ENCODE results near the gene METRN. TPM values are rescaled to one million over a fixed set of nuclear protein-coding genes. Genes with fewer than 3 reads are reported as not detected.

METRN gene
- total RNA-seq, 4 donors from 2014 or later: 4.9 to 47.2 (median 35.2) TPM

- DNase-seq: no peak
- in situ Hi-C loops (cut with MboI; ENCODE audit: low pct_ligation_motif_present in 1 of 4, low pct_unique_long_range_greater_than_20kb in 1 of 4, low sequenced_read_pairs in 3 of 4) (no loop called here), intact Hi-C loops (cut with DNase I; ENCODE audit: low total_unique reads) (no loop called here)
- Histone ChIP-seq H3K27me3 (no peaks in the 10 kb centered on the region), H3K4me3 (no peak overlapping the region), H3K27ac (no peak overlapping the region), H3K4me1 (peaks cover 17 to 35% (median 24%) of the 10 kb centered on the region in 4 donors), H3K9me3 (no peaks in the 10 kb centered on the region), H3K36me3 (peaks cover 0 to 26% (median 5%) of the 10 kb centered on the region in 4 donors)
- WGBS, 2 donors (ENCODE audit: low coverage in 1 of 2): 82 to 91% methylated on average over 15 to 43 of the region's 52 CpGs
- TF ChIP-seq POLR2AphosphoS5 (IDR thresholded peaks at IDR 0.05) (no peak), POLR2A (IDR thresholded peaks at IDR 0.05) (no peak), EP300 (IDR thresholded peaks at IDR 0.05; ENCODE audit: low read depth) (no peak), CTCF (IDR thresholded peaks at IDR 0.05) (no peak)
These were observed 44.2 kb upstream of the METRN start for GRCh38 chr16:670485-671352.

GRCh38 chr16:671353-672131, 43.4 kb upstream of the METRN start:
- Histone ChIP-seq H3K4me3 (no peak overlapping the region), H3K4me1 (peaks cover 25 to 44% (median 31%) of the 10 kb centered on the region in 4 donors), H3K36me3 (peaks cover 0 to 26% (median 5%) of the 10 kb centered on the region in 4 donors), H3K9me3 (no peaks in the 10 kb centered on the region), H3K27me3 (no peaks in the 10 kb centered on the region), H3K27ac (no peak overlapping the region)
- no peak for TF ChIP-seq POLR2AphosphoS5 (IDR thresholded peaks at IDR 0.05)
- no peak for TF ChIP-seq EP300 (IDR thresholded peaks at IDR 0.05; ENCODE audit: low read depth)
- TF ChIP-seq POLR2A (IDR thresholded peaks at IDR 0.05): no peak
- TF ChIP-seq CTCF (IDR thresholded peaks at IDR 0.05): no peak
- in situ Hi-C loops (cut with MboI; ENCODE audit: low pct_ligation_motif_present in 1 of 4, low pct_unique_long_range_greater_than_20kb in 1 of 4, low sequenced_read_pairs in 3 of 4) (no loop called here), intact Hi-C loops (cut with DNase I; ENCODE audit: low total_unique reads) (no loop called here)
- no peak for DNase-seq
- 84% methylated on average over 29 of the region's 40 CpGs; no CpG with 5 or more reads in 1 of the 2 donors for WGBS, 2 donors (ENCODE audit: low coverage in 1 of 2)

- whole genome bisulfite sequencing, 2 donors (ENCODE audit: low coverage in 1 of 2): 94% methylated on average over 17 of the region's 19 CpGs; no CpG with 5 or more reads in 1 of the 2 donors
These were observed 42.5 kb upstream of the METRN start for GRCh38 chr16:672371-672770.

More at GRCh38 chr16:672371-672770, 42.5 kb upstream of the METRN start:
- Histone ChIP-seq H3K4me1 (peaks cover 27 to 50% (median 36%) of the 10 kb centered on the region in 4 donors), H3K27me3 (no peaks in the 10 kb centered on the region), H3K27ac (no peak overlapping the region), H3K9me3 (no peaks in the 10 kb centered on the region), H3K36me3 (peaks cover 0 to 26% (median 5%) of the 10 kb centered on the region in 4 donors), H3K4me3 (no peak overlapping the region)
- in situ Hi-C loops (cut with MboI; ENCODE audit: low pct_ligation_motif_present in 1 of 4, low pct_unique_long_range_greater_than_20kb in 1 of 4, low sequenced_read_pairs in 3 of 4): no loop called here
- DNase-seq: no peak
- TF ChIP-seq CTCF (IDR thresholded peaks at IDR 0.05): no peak
- TF ChIP-seq EP300 (IDR thresholded peaks at IDR 0.05; ENCODE audit: low read depth): no peak
- no peak for TF ChIP-seq POLR2AphosphoS5 (IDR thresholded peaks at IDR 0.05)
- intact Hi-C loops (cut with DNase I; ENCODE audit: low total_unique reads): no loop called here

Measured in transverse colon (tissue), 4 donors.